Astrocyte (in vitro differentiated cells and primary cell): Measurements from ENCODE around the gene TNPO3. TPM values are rescaled to one million over a fixed set of nuclear protein-coding genes. Genes with fewer than 3 reads are reported as not detected.

ENCODE experiments used
- DNase-seq: peaks from one replicate; pipeline ENCODE4 v3.0.0-alpha.2; 2010; ENCODE audit warnings: low read depth
- FAIRE-seq: peaks from 2 replicates; lab custom pipeline; 2011; peaks lifted over from hg19 to GRCh38; lab: Jason Lieb, UNC
- H2AFZ ChIP-seq: 2 replicates; pipeline ENCODE4 v1.6.0; 2012; ENCODE audit warnings: low read depth, low read length, inconsistent platforms
- H3K27ac ChIP-seq: 2 replicates; pipeline ENCODE4 v1.5.1; 2011; ENCODE audit warnings: low read depth, low read length, inconsistent platforms
- H3K27me3 ChIP-seq: 2 replicates; pipeline ENCODE4 v1.6.0; 2011; ENCODE audit warnings: low read length, inconsistent platforms; ENCODE audit not compliant: insufficient read depth
- H3K36me3 ChIP-seq: 2 replicates; pipeline ENCODE4 v1.5.1; 2011; ENCODE audit warnings: low read length, inconsistent platforms; ENCODE audit not compliant: insufficient read depth
- H3K4me1 ChIP-seq: 2 replicates; pipeline ENCODE4 v1.5.1; 2011; ENCODE audit warnings: low read length, inconsistent platforms; ENCODE audit not compliant: insufficient read depth
- H3K4me2 ChIP-seq: 2 replicates; pipeline ENCODE4 v1.6.0; 2012; ENCODE audit warnings: low read length, inconsistent platforms
- H3K4me3 ChIP-seq: 2 replicates; pipeline ENCODE4 v1.5.1; 2011; ENCODE audit warnings: low read depth, mild to moderate bottlenecking, low read length, inconsistent platforms; ENCODE audit not compliant: insufficient read depth
- H3K79me2 ChIP-seq: 2 replicates; pipeline ENCODE4 v1.6.0; 2012; ENCODE audit warnings: mild to moderate bottlenecking, low read length, inconsistent platforms; ENCODE audit not compliant: insufficient read depth
- H3K9ac ChIP-seq: 2 replicates; pipeline ENCODE4 v1.6.0; 2012; ENCODE audit warnings: mild to moderate bottlenecking, low read length, inconsistent platforms
- H3K9me3 ChIP-seq: 2 replicates; pipeline ENCODE4 v1.5.1; 2012; ENCODE audit warnings: low read depth, mild to moderate bottlenecking, low read length, inconsistent platforms; ENCODE audit not compliant: insufficient read depth
- H4K20me1 ChIP-seq: 2 replicates; pipeline ENCODE4 v1.6.0; 2012; ENCODE audit warnings: low read length, inconsistent platforms; ENCODE audit not compliant: insufficient read depth
- H3K27ac Mint-ChIP-seq: one replicate; pipeline ENCODE4 v1.8.0; 2021; ENCODE audit warnings: mild to moderate bottlenecking, mixed read lengths; ENCODE audit not compliant: unreplicated experiment
- H3K27me3 Mint-ChIP-seq: one replicate; pipeline ENCODE4 v1.8.0; 2021; ENCODE audit warnings: low read depth, mixed read lengths; ENCODE audit not compliant: unreplicated experiment
- H3K36me3 Mint-ChIP-seq: one replicate; pipeline ENCODE4 v1.8.0; 2021; ENCODE audit warnings: low read depth, mixed read lengths; ENCODE audit not compliant: unreplicated experiment
- H3K4me1 Mint-ChIP-seq: one replicate; pipeline ENCODE4 v1.8.0; 2021; ENCODE audit warnings: low read depth, mixed read lengths; ENCODE audit not compliant: unreplicated experiment
- H3K4me3 Mint-ChIP-seq: one replicate; pipeline ENCODE4 v1.8.0; 2021; ENCODE audit warnings: mild to moderate bottlenecking, moderate library complexity, mixed read lengths; ENCODE audit not compliant: unreplicated experiment
- H3K9me3 Mint-ChIP-seq: one replicate; pipeline ENCODE4 v1.8.0; 2021; ENCODE audit warnings: mild to moderate bottlenecking, mixed read lengths; ENCODE audit not compliant: unreplicated experiment
- CTCF ChIP-seq: IDR thresholded peaks from 2 replicates; pipeline ENCODE4 v1.5.1; 2011; ENCODE audit warnings: low read depth, mild to moderate bottlenecking, inconsistent platforms, low read length, moderate library complexity; ENCODE audit not compliant: insufficient read depth
- EZH2 ChIP-seq: IDR thresholded peaks from 2 replicates; pipeline ENCODE4 v1.6.1; 2012; ENCODE audit warnings: mild to moderate bottlenecking, low read length, inconsistent platforms; ENCODE audit not compliant: insufficient read depth
- total RNA-seq: library from RNA; stranded (reverse); gene quantifications from 2 replicates; pipeline ENCODE4 v1.2.1, GENCODE V29; 2021

Gene TNPO3
- total RNA-seq, 1 donor from 2014 or later, result 49.2 TPM

GRCh38 chr7:128982105-128982504 lies 72.8 kb downstream of the TNPO3 start:
- no peaks in the 10 kb centered on the region for H3K9me3 ChIP-seq
- peaks cover 53% of the 10 kb centered on the region for H3K36me3 ChIP-seq
- no peak overlapping the region for H3K4me3 ChIP-seq
- DNase-seq (no peak), FAIRE-seq (no peak)
- peaks cover 23% of the 10 kb centered on the region for H3K36me3 Mint-ChIP-seq
- no peak overlapping the region for H2AFZ ChIP-seq
- no peak overlapping the region for H3K9ac ChIP-seq
- no peaks in the 10 kb centered on the region for H3K9me3 Mint-ChIP-seq
- H3K27ac ChIP-seq, result no peak overlapping the region
- H3K27me3 ChIP-seq, result no peaks in the 10 kb centered on the region
- TF ChIP-seq CTCF, result no peak
- TF ChIP-seq EZH2, result no peak
- H3K79me2 ChIP-seq, result no peaks in the 10 kb centered on the region
- H3K27ac Mint-ChIP-seq, result no peak overlapping the region
- no peaks in the 10 kb centered on the region for H3K27me3 Mint-ChIP-seq
- no peak overlapping the region for H3K4me3 Mint-ChIP-seq
- H4K20me1 ChIP-seq, result no peaks in the 10 kb centered on the region
- no peak overlapping the region for H3K4me2 ChIP-seq
- H3K4me1 ChIP-seq, result no peaks in the 10 kb centered on the region
- H3K4me1 Mint-ChIP-seq, result no peaks in the 10 kb centered on the region

- FAIRE-seq, result no peak
- TF ChIP-seq EZH2 (no peak), CTCF (no peak)
Observed at GRCh38 chr7:128974241-128974934, 80.5 kb downstream of the TNPO3 start.

GRCh38 chr7:128968624-128969023 lies 86.3 kb downstream of the TNPO3 start:
- no peaks in the 10 kb centered on the region for H3K27me3 Mint-ChIP-seq
- H3K27ac Mint-ChIP-seq, result no peak overlapping the region
- Histone ChIP-seq H3K9me3 (no peaks in the 10 kb centered on the region), H3K36me3 (peaks cover 63% of the 10 kb centered on the region), H3K27ac (no peak overlapping the region), H3K4me2 (no peak overlapping the region), H3K4me1 (no peaks in the 10 kb centered on the region), H4K20me1 (no peaks in the 10 kb centered on the region), H3K9ac (no peak overlapping the region), H3K79me2 (no peaks in the 10 kb centered on the region), H2AFZ (no peak overlapping the region), H3K27me3 (no peaks in the 10 kb centered on the region), H3K4me3 (no peak overlapping the region)
- no peak overlapping the region for H3K4me3 Mint-ChIP-seq
- H3K36me3 Mint-ChIP-seq, result peaks cover 12% of the 10 kb centered on the region
- FAIRE-seq (no peak), DNase-seq (no peak)
- H3K9me3 Mint-ChIP-seq, result no peaks in the 10 kb centered on the region
- H3K4me1 Mint-ChIP-seq, result peaks cover 3% of the 10 kb centered on the region
- TF ChIP-seq EZH2 (no peak), CTCF (no peak)

More at GRCh38 chr7:128974241-128974934, 80.5 kb downstream of the TNPO3 start:
- no peak overlapping the region for H2AFZ ChIP-seq
- peak; percentile 85 for DNase-seq
- peak overlapping the region; percentile 40 for H3K27ac ChIP-seq
- no peaks in the 10 kb centered on the region for H3K4me1 Mint-ChIP-seq
- peaks cover 66% of the 10 kb centered on the region for H3K36me3 ChIP-seq
- H3K27me3 Mint-ChIP-seq, result no peaks in the 10 kb centered on the region
- no peak overlapping the region for H3K4me2 ChIP-seq
- H3K9me3 ChIP-seq, result no peaks in the 10 kb centered on the region
- H3K27me3 ChIP-seq, result no peaks in the 10 kb centered on the region
- peak overlapping the region; percentile 16 for H3K9ac ChIP-seq
- H4K20me1 ChIP-seq, result no peaks in the 10 kb centered on the region
- no peak overlapping the region for H3K4me3 Mint-ChIP-seq
- no peaks in the 10 kb centered on the region for H3K9me3 Mint-ChIP-seq
- no peak overlapping the region for H3K4me3 ChIP-seq
- peaks cover 7% of the 10 kb centered on the region for H3K36me3 Mint-ChIP-seq
- peaks cover 4% of the 10 kb centered on the region for H3K4me1 ChIP-seq
- H3K79me2 ChIP-seq, result no peaks in the 10 kb centered on the region
- no peak overlapping the region for H3K27ac Mint-ChIP-seq
